ENCODE results near the gene BOK.

DNA sequence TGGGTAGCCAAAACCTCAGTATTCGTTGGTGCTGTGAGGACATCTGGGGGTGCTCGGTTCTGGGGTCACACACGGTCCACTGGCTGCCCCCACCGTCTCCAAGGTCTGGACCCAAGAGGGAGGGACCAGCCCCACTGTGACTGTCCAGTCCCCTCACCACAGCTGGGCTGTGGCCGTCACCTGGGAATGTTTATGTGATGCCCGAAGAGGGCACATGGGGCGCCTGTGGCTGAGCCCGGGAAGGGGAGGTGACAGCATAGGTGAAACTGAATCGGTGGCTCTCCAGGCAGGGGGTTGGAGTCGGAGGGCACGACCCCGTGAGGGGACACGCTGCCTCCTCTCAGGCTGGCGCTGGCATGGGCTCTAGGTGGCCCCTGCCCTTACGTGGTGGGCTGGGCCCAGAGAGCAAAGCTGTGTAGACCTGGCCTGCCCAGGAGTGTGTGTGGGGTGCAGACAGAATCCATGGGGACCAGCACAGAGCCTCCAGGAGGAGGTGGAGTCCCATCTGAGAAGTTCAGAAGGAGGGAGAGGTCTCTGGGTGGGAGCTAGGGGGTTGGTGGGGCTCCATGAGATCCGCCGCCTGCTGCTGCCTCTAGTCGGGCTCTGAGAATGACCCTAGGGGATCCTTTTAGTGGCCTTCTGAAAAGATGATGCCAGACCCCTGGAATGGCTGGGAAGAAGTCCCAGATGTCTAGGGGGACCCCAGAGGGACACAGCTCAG, 1.8 kb downstream of the BOK start:
- TF ChIP-seq EZH2 (IDR thresholded peaks at IDR 0.05; ENCODE audit: insufficient read depth, poor library complexity, severe bottlenecking) (no peak), EZH2phosphoT487 (IDR thresholded peaks at IDR 0.05; ENCODE audit: insufficient read depth, low read depth) (no peak)
